IMR-90 (cell line): Measurements from ENCODE around the gene BICD1. TPM values are rescaled to one million over a fixed set of nuclear protein-coding genes. Genes with fewer than 3 reads are reported as not detected.

Source experiments
- ATAC-seq: fragments of 200-7000 bp; cut with Tn5 transposase; 2 replicates; pipeline ENCODE4 v1.9.1; 2020; ENCODE audit warnings: low read depth, mild to moderate bottlenecking, moderate library complexity
- BruUV-seq: library from RNA; stranded (reverse); fragments of 400-500 nt; replicated peaks from 2 replicates; lab custom pipeline; 2021; lab: Mats Ljungman, UMichigan
- CTCF ChIA-PET: fragments of 300-600 bp; formaldehyde crosslinking; extraction: SDS; loops from one replicate; lab custom pipeline; 2021; ENCODE audit warnings: antibody characterized with exemption; lab: Yijun Ruan, JAX
- POLR2A ChIA-PET: fragments of 300-600 bp; sonication (Branson Sonifier 250); formaldehyde crosslinking; loops from one replicate; lab custom pipeline; 2022; ENCODE audit warnings: antibody characterized with exemption; ENCODE audit not compliant: unreplicated experiment; lab: Charles Lee
- DNase-seq: peaks from one replicate; pipeline ENCODE4 v3.0.0; 2013
- H2AFZ ChIP-seq: replicated peaks from 2 replicates; pipeline ENCODE3; 2013; ENCODE audit warnings: low read length, mild to moderate bottlenecking; ENCODE audit not compliant: poor library complexity
- H2AK5ac ChIP-seq: 2 replicates; pipeline ENCODE4 v1.6.1; 2013; ENCODE audit warnings: low read depth, low read length, inconsistent platforms
- H2AK9ac ChIP-seq: replicated peaks from 2 replicates; pipeline ENCODE3; 2013; ENCODE audit warnings: mild to moderate bottlenecking, low read depth, low read length, moderate library complexity; ENCODE audit not compliant: poor library complexity
- H2BK120ac ChIP-seq: 2 replicates; pipeline ENCODE4 v1.6.1; 2013; ENCODE audit warnings: low read depth, low read length, inconsistent platforms
- H2BK15ac ChIP-seq: 3 replicates; pipeline ENCODE4 v1.6.1; 2013; ENCODE audit warnings: low read depth, low read length, inconsistent platforms
- H2BK20ac ChIP-seq: 2 replicates; pipeline ENCODE4 v1.6.1; 2013; ENCODE audit warnings: low read depth, mild to moderate bottlenecking, inconsistent platforms, low read length, moderate library complexity
- H2BK5ac ChIP-seq: 2 replicates; pipeline ENCODE4 v1.6.1; 2013; ENCODE audit warnings: mild to moderate bottlenecking, low read depth, low read length, inconsistent platforms; ENCODE audit not compliant: poor library complexity, severe bottlenecking
- H3K14ac ChIP-seq: replicated peaks from 2 replicates; pipeline ENCODE4 v1.6.1; 2013; ENCODE audit warnings: low read depth, low read length, inconsistent platforms
- H3K18ac ChIP-seq: 2 replicates; pipeline ENCODE4 v1.6.1; 2013; ENCODE audit warnings: low read depth, low read length, control low read depth
- H3K23ac ChIP-seq: 2 replicates; pipeline ENCODE4 v1.6.1; 2013; ENCODE audit warnings: low read depth, low read length, inconsistent platforms
- H3K27ac ChIP-seq: 2 replicates; pipeline ENCODE4 v1.5.1; 2013; ENCODE audit warnings: mild to moderate bottlenecking, control low read depth, low read length; ENCODE audit not compliant: insufficient read depth
- H3K27me3 ChIP-seq: 2 replicates; pipeline ENCODE4 v1.6.1; 2013; ENCODE audit warnings: low read length; ENCODE audit not compliant: control insufficient read depth, insufficient read depth
- H3K36me3 ChIP-seq: 2 replicates; pipeline ENCODE4 v1.6.1; 2013; ENCODE audit warnings: low read length, mixed read lengths; ENCODE audit not compliant: control insufficient read depth, insufficient read depth
- H3K4ac ChIP-seq: 2 replicates; pipeline ENCODE4 v1.6.1; 2013; ENCODE audit warnings: low read depth, low read length, inconsistent platforms
- H3K4me1 ChIP-seq: 2 replicates; pipeline ENCODE4 v1.6.1; 2013; ENCODE audit warnings: low read length, mixed read lengths; ENCODE audit not compliant: control insufficient read depth, insufficient read depth
- H3K4me2 ChIP-seq: 2 replicates; pipeline ENCODE4 v1.6.1; 2013; ENCODE audit warnings: low read depth, mild to moderate bottlenecking, control low read depth, low read length, moderate library complexity
- H3K4me3 ChIP-seq: 2 replicates; pipeline ENCODE4 v1.5.1; 2013; ENCODE audit warnings: low read depth, mild to moderate bottlenecking, control low read depth, low read length, moderate library complexity; ENCODE audit not compliant: insufficient read depth
- H3K56ac ChIP-seq: 2 replicates; pipeline ENCODE4 v1.6.1; 2013; ENCODE audit warnings: low read length, inconsistent platforms; ENCODE audit not compliant: insufficient read depth; ENCODE audit errors: extremely low read depth
- H3K79me1 ChIP-seq, 2 experiments: 2 replicates each; pipeline ENCODE4 v1.6.1; 2013; ENCODE audit warnings: low read length in 2 of 2, inconsistent platforms in 1 of 2, low read depth in 1 of 2
- H3K9ac ChIP-seq: 2 replicates; pipeline ENCODE4 v1.6.1; 2013; ENCODE audit warnings: low read depth, low read length, control low read depth
- H3K9me1 ChIP-seq: 2 replicates; pipeline ENCODE4 v1.6.1; 2013; ENCODE audit warnings: low read length, inconsistent platforms; ENCODE audit not compliant: insufficient read depth
- H3K9me3 ChIP-seq: 2 replicates; pipeline ENCODE4 v1.6.1; 2013; ENCODE audit warnings: low read length; ENCODE audit not compliant: control insufficient read depth, insufficient read depth
- H4K20me1 ChIP-seq: 2 replicates; pipeline ENCODE4 v1.6.1; 2013; ENCODE audit warnings: low read length, inconsistent platforms; ENCODE audit not compliant: insufficient read depth
- H4K5ac ChIP-seq: 2 replicates; pipeline ENCODE4 v1.6.1; 2013; ENCODE audit warnings: mild to moderate bottlenecking, low read depth, low read length, control low read depth
- H4K8ac ChIP-seq, 2 experiments: 2 replicates each; pipeline ENCODE4 v1.6.1; 2013; ENCODE audit warnings: low read depth in 2 of 2, low read length in 2 of 2, control low read depth in 1 of 2, inconsistent platforms in 1 of 2
- H4K91ac ChIP-seq: 2 replicates; pipeline ENCODE4 v1.6.1; 2013; ENCODE audit warnings: low read depth, low read length, inconsistent platforms; ENCODE audit not compliant: insufficient read depth
- BHLHE40 ChIP-seq: fragments of 150-350 bp; IDR thresholded peaks from 2 replicates; pipeline ENCODE4 v1.6.1; 2016; ENCODE audit warnings: mild to moderate bottlenecking, low read depth, low read length
- CEBPB ChIP-seq: IDR thresholded peaks from 2 replicates; pipeline ENCODE4 v1.6.1; 2012; ENCODE audit warnings: low read depth, low read length, improper control_type of control experiment
- CHD1 ChIP-seq: IDR thresholded peaks from 2 replicates; pipeline ENCODE4 v1.6.1; 2012; ENCODE audit warnings: low read depth, low read length, improper control_type of control experiment
- ELK1 ChIP-seq: fragments of 150-350 bp; IDR thresholded peaks from 2 replicates; pipeline ENCODE4 v1.6.1; 2016; ENCODE audit warnings: low read depth, mild to moderate bottlenecking, low read length, moderate library complexity, borderline replicate concordance
- FOS ChIP-seq: fragments of 150-350 bp; IDR thresholded peaks from 2 replicates; pipeline ENCODE4 v1.6.1; 2016; ENCODE audit warnings: low read depth, low read length
- MAFK ChIP-seq: IDR thresholded peaks from 2 replicates; pipeline ENCODE4 v1.6.1; 2012; ENCODE audit warnings: low read depth, low read length, improper control_type of control experiment
- MAZ ChIP-seq: IDR thresholded peaks from 2 replicates; pipeline ENCODE4 v1.6.1; 2012; ENCODE audit warnings: low read depth, mild to moderate bottlenecking, low read length, improper control_type of control experiment, moderate library complexity, borderline replicate concordance
- MXI1 ChIP-seq: IDR thresholded peaks from 2 replicates; pipeline ENCODE4 v1.6.1; 2012; ENCODE audit warnings: low read depth, mild to moderate bottlenecking, low read length, moderate library complexity, borderline replicate concordance
- NFE2L2 ChIP-seq: fragments of 150-350 bp; IDR thresholded peaks from 2 replicates; pipeline ENCODE4 v1.6.1; 2016; ENCODE audit warnings: low read depth, mild to moderate bottlenecking, low read length
- POLR2A ChIP-seq: IDR thresholded peaks from 2 replicates; pipeline ENCODE4 v1.6.1; 2012; ENCODE audit warnings: mild to moderate bottlenecking, low read depth, low read length
- RAD21 ChIP-seq: IDR thresholded peaks from 2 replicates; pipeline ENCODE4 v1.6.1; 2012; ENCODE audit warnings: low read length, improper control_type of control experiment
- RCOR1 ChIP-seq: IDR thresholded peaks from 2 replicates; pipeline ENCODE4 v1.6.1; 2012; ENCODE audit warnings: mild to moderate bottlenecking, low read length, improper control_type of control experiment; ENCODE audit not compliant: insufficient replicate concordance
- RFX5 ChIP-seq: IDR thresholded peaks from 2 replicates; pipeline ENCODE4 v1.8.0; 2012; ENCODE audit warnings: low read depth, mild to moderate bottlenecking, low read length, moderate library complexity
- SMC3 ChIP-seq: fragments of 150-350 bp; IDR thresholded peaks from 2 replicates; pipeline ENCODE4 v1.6.1; 2016; ENCODE audit warnings: low read depth, mild to moderate bottlenecking, antibody characterized with exemption, low read length, moderate library complexity
- USF2 ChIP-seq: fragments of 150-350 bp; IDR thresholded peaks from 2 replicates; pipeline ENCODE4 v1.6.1; 2017; ENCODE audit warnings: mild to moderate bottlenecking, antibody characterized with exemption, low read length, low read depth
- WGBS, 2 experiments: methylation state at CpG; one replicate each; pipeline versions ENCODE4 v1.1.5 to v1.1.7; 2013; ENCODE audit warnings: missing lambda C conversion rate in 2 of 2; ENCODE audit not compliant: insufficient read length in 1 of 2; ENCODE audit errors: extremely low coverage in 2 of 2; 5-methylcytosine and 5-hydroxymethylcytosine counted together
- dilution Hi-C: fragments of 300-500 bp; cut with HindIII; formaldehyde crosslinking; loops from one replicate; pipeline ENCODE4 v1.14.3; 2018; ENCODE audit warnings: low sequenced_read_pairs; ENCODE audit not compliant: unreplicated experiment
- in situ Hi-C: fragments of 300-500 bp; cut with MboI; formaldehyde crosslinking; loops from 3 replicates; pipeline ENCODE4 v1.14.3; 2019; ENCODE audit warnings: low sequenced_read_pairs, inconsistent platforms, mixed read lengths
- intact Hi-C: fragments of 100-400 bp; cut with micrococcal nuclease; formaldehyde crosslinking; loops from 2 replicates; pipeline ENCODE4 v1.10.0; 2022
- polyA plus RNA-seq, 3 experiments: library from polyadenylated mRNA; depleted of rRNA; stranded (reverse); fragments of >200 nt; gene quantifications; 2 replicates each; pipeline ENCODE4 v1.2.3, GENCODE V29; 2012; ENCODE audit warnings: low replicate concordance in 1 of 3
- total RNA-seq: library from RNA; depleted of rRNA; stranded (reverse); fragments of >200 nt; gene quantifications from 2 replicates; pipeline ENCODE4 v1.2.3, GENCODE V29; 2012
- TF ChIP-seq, protein P1 (sequence below): conservative IDR thresholded peaks from 2 replicates; pipeline ENCODE4 v1.5.1; 2012; ENCODE audit warnings: mild to moderate bottlenecking, low read depth, low read length, improper control_type of control experiment

BICD1 gene
- total and polyA plus RNA-seq, 2 of the 4 experiments (the other 2 are of a cell fraction): 17.2 to 21.8 TPM

DNA sequence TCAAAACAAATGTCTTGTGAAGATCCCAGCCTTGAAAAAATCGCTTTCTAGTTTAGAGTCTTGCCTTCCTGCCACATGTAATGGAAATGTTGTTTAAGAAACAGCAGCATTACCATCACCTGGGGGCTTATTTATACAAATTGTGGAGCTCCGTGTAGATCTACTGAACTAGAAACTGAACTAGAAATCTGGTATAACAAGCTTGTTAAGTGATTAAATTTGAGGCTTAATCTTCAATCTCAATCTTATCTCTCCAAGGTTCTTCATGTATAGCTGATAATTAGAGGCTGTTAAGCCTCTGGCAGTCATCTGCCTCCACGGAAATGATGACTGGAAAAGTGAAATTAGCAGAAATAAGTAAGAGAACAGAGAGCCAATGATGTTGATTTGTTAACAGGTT lies 200.7 kb downstream of the BICD1 start:
- Histone ChIP-seq H4K8ac (no peak overlapping the region), H3K4me3 (no peak overlapping the region), H2BK20ac (no peak overlapping the region), H4K20me1 (peaks cover 3% of the 10 kb centered on the region), H2BK15ac (no peak overlapping the region), H3K9me3 (no peaks in the 10 kb centered on the region), H3K18ac (no peak overlapping the region), H3K4me1 (peaks cover 2% of the 10 kb centered on the region; the same call in 1 of the 2 replicates), H3K4me2 (no peak overlapping the region), H2AK5ac (no peak overlapping the region), H2BK120ac (no peak overlapping the region), H2AK9ac (no peak overlapping the region), H4K91ac (no peak overlapping the region), H3K9me1 (no peaks in the 10 kb centered on the region), H2BK5ac (no peak overlapping the region), H3K9ac (no peak overlapping the region), H3K36me3 (peaks cover 6% of the 10 kb centered on the region), H3K27ac (no peak overlapping the region), H3K27me3 (no peaks in the 10 kb centered on the region), H3K56ac (no peak overlapping the region), H3K4ac (no peak overlapping the region), H3K23ac (no peak overlapping the region), H2AFZ (no peak overlapping the region), H4K5ac (no peak overlapping the region), H3K14ac (no peak overlapping the region), H3K79me1 (peaks cover 19 to 25% of the 10 kb centered on the region in 2 experiments)
- dilution Hi-C loops: no loop called here
- no CpG with 5 or more reads among the region's 3 CpGs for WGBS, 2 experiments
- BruUV-seq: no TSS peak
- TF ChIP-seq RCOR1 (no peak), BHLHE40 (no peak), NFE2L2 (no peak), RFX5 (no peak), CEBPB (no peak), MXI1 (no peak), POLR2A (no peak), RAD21 (no peak), MAFK (no peak), CHD1 (no peak), SMC3 (no peak), MAZ (no peak), USF2 (no peak), FOS (no peak), ELK1 (no peak)
- TF ChIP-seq, protein P1, sequence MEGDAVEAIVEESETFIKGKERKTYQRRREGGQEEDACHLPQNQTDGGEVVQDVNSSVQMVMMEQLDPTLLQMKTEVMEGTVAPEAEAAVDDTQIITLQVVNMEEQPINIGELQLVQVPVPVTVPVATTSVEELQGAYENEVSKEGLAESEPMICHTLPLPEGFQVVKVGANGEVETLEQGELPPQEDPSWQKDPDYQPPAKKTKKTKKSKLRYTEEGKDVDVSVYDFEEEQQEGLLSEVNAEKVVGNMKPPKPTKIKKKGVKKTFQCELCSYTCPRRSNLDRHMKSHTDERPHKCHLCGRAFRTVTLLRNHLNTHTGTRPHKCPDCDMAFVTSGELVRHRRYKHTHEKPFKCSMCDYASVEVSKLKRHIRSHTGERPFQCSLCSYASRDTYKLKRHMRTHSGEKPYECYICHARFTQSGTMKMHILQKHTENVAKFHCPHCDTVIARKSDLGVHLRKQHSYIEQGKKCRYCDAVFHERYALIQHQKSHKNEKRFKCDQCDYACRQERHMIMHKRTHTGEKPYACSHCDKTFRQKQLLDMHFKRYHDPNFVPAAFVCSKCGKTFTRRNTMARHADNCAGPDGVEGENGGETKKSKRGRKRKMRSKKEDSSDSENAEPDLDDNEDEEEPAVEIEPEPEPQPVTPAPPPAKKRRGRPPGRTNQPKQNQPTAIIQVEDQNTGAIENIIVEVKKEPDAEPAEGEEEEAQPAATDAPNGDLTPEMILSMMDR: no peak
- intact Hi-C loops: loop anchor here (5.0 kb wide), 1 partner anchor 350 kb away; the partner anchor contains the start of gene RESF1
- no peak for DNase-seq
- in situ Hi-C loops: loop anchor here (10.0 to 25.0 kb wide), 4 partner anchors 63 to 920 kb away; partner anchors contain the start of gene ETFBKMT
- no peak for ATAC-seq
- CTCF ChIA-PET: no interaction called here
- POLR2A ChIA-PET: no interaction called here
